IMR-90 (cell line): ENCODE measurements around the gene GMPPA. TPM values are rescaled to one million over a fixed set of nuclear protein-coding genes. Genes with fewer than 3 reads are reported as not detected.

Source experiments
- ATAC-seq: fragments of 200-7000 bp; cut with Tn5 transposase; 2 replicates; pipeline ENCODE4 v1.9.1; 2020; ENCODE audit warnings: low read depth, mild to moderate bottlenecking, moderate library complexity
- BruUV-seq: library from RNA; stranded (reverse); fragments of 400-500 nt; replicated peaks from 2 replicates; lab custom pipeline; 2021; lab: Mats Ljungman, UMichigan
- CTCF ChIA-PET: fragments of 300-600 bp; formaldehyde crosslinking; extraction: SDS; loops from one replicate; lab custom pipeline; 2021; ENCODE audit warnings: antibody characterized with exemption; lab: Yijun Ruan, JAX
- POLR2A ChIA-PET: fragments of 300-600 bp; sonication (Branson Sonifier 250); formaldehyde crosslinking; loops from one replicate; lab custom pipeline; 2022; ENCODE audit warnings: antibody characterized with exemption; ENCODE audit not compliant: unreplicated experiment; lab: Charles Lee
- DNase-seq: peaks from one replicate; pipeline ENCODE4 v3.0.0; 2013
- H2AFZ ChIP-seq: replicated peaks from 2 replicates; pipeline ENCODE3; 2013; ENCODE audit warnings: low read length, mild to moderate bottlenecking; ENCODE audit not compliant: poor library complexity
- H2AK5ac ChIP-seq: 2 replicates; pipeline ENCODE4 v1.6.1; 2013; ENCODE audit warnings: low read depth, low read length, inconsistent platforms
- H2AK9ac ChIP-seq: replicated peaks from 2 replicates; pipeline ENCODE3; 2013; ENCODE audit warnings: mild to moderate bottlenecking, low read depth, low read length, moderate library complexity; ENCODE audit not compliant: poor library complexity
- H2BK120ac ChIP-seq: 2 replicates; pipeline ENCODE4 v1.6.1; 2013; ENCODE audit warnings: low read depth, low read length, inconsistent platforms
- H2BK15ac ChIP-seq: 3 replicates; pipeline ENCODE4 v1.6.1; 2013; ENCODE audit warnings: low read depth, low read length, inconsistent platforms
- H2BK20ac ChIP-seq: 2 replicates; pipeline ENCODE4 v1.6.1; 2013; ENCODE audit warnings: low read depth, mild to moderate bottlenecking, inconsistent platforms, low read length, moderate library complexity
- H2BK5ac ChIP-seq: 2 replicates; pipeline ENCODE4 v1.6.1; 2013; ENCODE audit warnings: mild to moderate bottlenecking, low read depth, low read length, inconsistent platforms; ENCODE audit not compliant: poor library complexity, severe bottlenecking
- H3K14ac ChIP-seq: replicated peaks from 2 replicates; pipeline ENCODE4 v1.6.1; 2013; ENCODE audit warnings: low read depth, low read length, inconsistent platforms
- H3K18ac ChIP-seq: 2 replicates; pipeline ENCODE4 v1.6.1; 2013; ENCODE audit warnings: low read depth, low read length, control low read depth
- H3K23ac ChIP-seq: 2 replicates; pipeline ENCODE4 v1.6.1; 2013; ENCODE audit warnings: low read depth, low read length, inconsistent platforms
- H3K27ac ChIP-seq: 2 replicates; pipeline ENCODE4 v1.5.1; 2013; ENCODE audit warnings: mild to moderate bottlenecking, control low read depth, low read length; ENCODE audit not compliant: insufficient read depth
- H3K27me3 ChIP-seq: 2 replicates; pipeline ENCODE4 v1.6.1; 2013; ENCODE audit warnings: low read length; ENCODE audit not compliant: control insufficient read depth, insufficient read depth
- H3K36me3 ChIP-seq: 2 replicates; pipeline ENCODE4 v1.6.1; 2013; ENCODE audit warnings: low read length, mixed read lengths; ENCODE audit not compliant: control insufficient read depth, insufficient read depth
- H3K4ac ChIP-seq: 2 replicates; pipeline ENCODE4 v1.6.1; 2013; ENCODE audit warnings: low read depth, low read length, inconsistent platforms
- H3K4me1 ChIP-seq: 2 replicates; pipeline ENCODE4 v1.6.1; 2013; ENCODE audit warnings: low read length, mixed read lengths; ENCODE audit not compliant: control insufficient read depth, insufficient read depth
- H3K4me2 ChIP-seq: 2 replicates; pipeline ENCODE4 v1.6.1; 2013; ENCODE audit warnings: low read depth, mild to moderate bottlenecking, control low read depth, low read length, moderate library complexity
- H3K4me3 ChIP-seq: 2 replicates; pipeline ENCODE4 v1.5.1; 2013; ENCODE audit warnings: low read depth, mild to moderate bottlenecking, control low read depth, low read length, moderate library complexity; ENCODE audit not compliant: insufficient read depth
- H3K56ac ChIP-seq: 2 replicates; pipeline ENCODE4 v1.6.1; 2013; ENCODE audit warnings: low read length, inconsistent platforms; ENCODE audit not compliant: insufficient read depth; ENCODE audit errors: extremely low read depth
- H3K79me1 ChIP-seq, 2 experiments: 2 replicates each; pipeline ENCODE4 v1.6.1; 2013; ENCODE audit warnings: low read length in 2 of 2, inconsistent platforms in 1 of 2, low read depth in 1 of 2
- H3K9ac ChIP-seq: 2 replicates; pipeline ENCODE4 v1.6.1; 2013; ENCODE audit warnings: low read depth, low read length, control low read depth
- H3K9me1 ChIP-seq: 2 replicates; pipeline ENCODE4 v1.6.1; 2013; ENCODE audit warnings: low read length, inconsistent platforms; ENCODE audit not compliant: insufficient read depth
- H3K9me3 ChIP-seq: 2 replicates; pipeline ENCODE4 v1.6.1; 2013; ENCODE audit warnings: low read length; ENCODE audit not compliant: control insufficient read depth, insufficient read depth
- H4K20me1 ChIP-seq: 2 replicates; pipeline ENCODE4 v1.6.1; 2013; ENCODE audit warnings: low read length, inconsistent platforms; ENCODE audit not compliant: insufficient read depth
- H4K5ac ChIP-seq: 2 replicates; pipeline ENCODE4 v1.6.1; 2013; ENCODE audit warnings: mild to moderate bottlenecking, low read depth, low read length, control low read depth
- H4K8ac ChIP-seq, 2 experiments: 2 replicates each; pipeline ENCODE4 v1.6.1; 2013; ENCODE audit warnings: low read depth in 2 of 2, low read length in 2 of 2, control low read depth in 1 of 2, inconsistent platforms in 1 of 2
- H4K91ac ChIP-seq: 2 replicates; pipeline ENCODE4 v1.6.1; 2013; ENCODE audit warnings: low read depth, low read length, inconsistent platforms; ENCODE audit not compliant: insufficient read depth
- BHLHE40 ChIP-seq: fragments of 150-350 bp; IDR thresholded peaks from 2 replicates; pipeline ENCODE4 v1.6.1; 2016; ENCODE audit warnings: mild to moderate bottlenecking, low read depth, low read length
- CHD1 ChIP-seq: IDR thresholded peaks from 2 replicates; pipeline ENCODE4 v1.6.1; 2012; ENCODE audit warnings: low read depth, low read length, improper control_type of control experiment
- CTCF ChIP-seq: conservative IDR thresholded peaks from 2 replicates; pipeline ENCODE4 v1.5.1; 2012; ENCODE audit warnings: mild to moderate bottlenecking, low read depth, low read length, improper control_type of control experiment
- FOS ChIP-seq: fragments of 150-350 bp; IDR thresholded peaks from 2 replicates; pipeline ENCODE4 v1.6.1; 2016; ENCODE audit warnings: low read depth, low read length
- MAFK ChIP-seq: IDR thresholded peaks from 2 replicates; pipeline ENCODE4 v1.6.1; 2012; ENCODE audit warnings: low read depth, low read length, improper control_type of control experiment
- MAZ ChIP-seq: IDR thresholded peaks from 2 replicates; pipeline ENCODE4 v1.6.1; 2012; ENCODE audit warnings: low read depth, mild to moderate bottlenecking, low read length, improper control_type of control experiment, moderate library complexity, borderline replicate concordance
- MXI1 ChIP-seq: IDR thresholded peaks from 2 replicates; pipeline ENCODE4 v1.6.1; 2012; ENCODE audit warnings: low read depth, mild to moderate bottlenecking, low read length, moderate library complexity, borderline replicate concordance
- NFE2L2 ChIP-seq: fragments of 150-350 bp; IDR thresholded peaks from 2 replicates; pipeline ENCODE4 v1.6.1; 2016; ENCODE audit warnings: low read depth, mild to moderate bottlenecking, low read length
- POLR2A ChIP-seq: IDR thresholded peaks from 2 replicates; pipeline ENCODE4 v1.6.1; 2012; ENCODE audit warnings: mild to moderate bottlenecking, low read depth, low read length
- RAD21 ChIP-seq: IDR thresholded peaks from 2 replicates; pipeline ENCODE4 v1.6.1; 2012; ENCODE audit warnings: low read length, improper control_type of control experiment
- RCOR1 ChIP-seq: IDR thresholded peaks from 2 replicates; pipeline ENCODE4 v1.6.1; 2012; ENCODE audit warnings: mild to moderate bottlenecking, low read length, improper control_type of control experiment; ENCODE audit not compliant: insufficient replicate concordance
- USF2 ChIP-seq: fragments of 150-350 bp; IDR thresholded peaks from 2 replicates; pipeline ENCODE4 v1.6.1; 2017; ENCODE audit warnings: mild to moderate bottlenecking, antibody characterized with exemption, low read length, low read depth
- WGBS, 2 experiments: methylation state at CpG; one replicate each; pipeline versions ENCODE4 v1.1.5 to v1.1.7; 2013; ENCODE audit warnings: missing lambda C conversion rate in 2 of 2; ENCODE audit not compliant: insufficient read length in 1 of 2; ENCODE audit errors: extremely low coverage in 2 of 2; 5-methylcytosine and 5-hydroxymethylcytosine counted together
- dilution Hi-C: fragments of 300-500 bp; cut with HindIII; formaldehyde crosslinking; loops from one replicate; pipeline ENCODE4 v1.14.3; 2018; ENCODE audit warnings: low sequenced_read_pairs; ENCODE audit not compliant: unreplicated experiment
- in situ Hi-C: fragments of 300-500 bp; cut with MboI; formaldehyde crosslinking; loops from 3 replicates; pipeline ENCODE4 v1.14.3; 2019; ENCODE audit warnings: low sequenced_read_pairs, inconsistent platforms, mixed read lengths
- intact Hi-C: fragments of 100-400 bp; cut with micrococcal nuclease; formaldehyde crosslinking; loops from 2 replicates; pipeline ENCODE4 v1.10.0; 2022
- polyA plus RNA-seq, 3 experiments: library from polyadenylated mRNA; depleted of rRNA; stranded (reverse); fragments of >200 nt; gene quantifications; 2 replicates each; pipeline ENCODE4 v1.2.3, GENCODE V29; 2012; ENCODE audit warnings: low replicate concordance in 1 of 3
- total RNA-seq: library from RNA; depleted of rRNA; stranded (reverse); fragments of >200 nt; gene quantifications from 2 replicates; pipeline ENCODE4 v1.2.3, GENCODE V29; 2012
- TF ChIP-seq, protein P1 (sequence below): fragments of 150-350 bp; IDR thresholded peaks from 2 replicates; pipeline ENCODE4 v1.6.1; 2016; ENCODE audit warnings: low read depth, mild to moderate bottlenecking, low read length, moderate library complexity, borderline replicate concordance

GMPPA gene
- total and polyA plus RNA-seq, 2 of the 4 experiments (the other 2 are of a cell fraction) = 103 to 134 TPM

GRCh38 chr2:219543596-219544358, 45.1 kb downstream of the GMPPA start, which contains the start of the genes CHPF and TMEM198:
TSS of gene CHPF (minus strand) at chr2:219543809. CDS start at chr2:219543538, 271 bp downstream.
TSS of gene TMEM198 (plus strand) at chr2:219544028. CDS start at chr2:219544728, 700 bp downstream.
- H3K9me1 ChIP-seq = peaks cover 2% of the 10 kb centered on the region; the same call in 1 of the 2 replicates
- H3K9me3 ChIP-seq = no peaks in the 10 kb centered on the region
- no peak within 1 kb of the TSS for H2BK20ac ChIP-seq
- peak within 1 kb of the TSS; percentile 43; the same call in 1 of the 2 replicates for H2AK5ac ChIP-seq
- H3K14ac ChIP-seq = peak within 1 kb of the TSS; percentile 76
- dilution Hi-C loops (no loop called here), intact Hi-C loops (loop anchor here (2.0 kb wide), 1 partner anchor 53 kb away; the partner anchor contains the start of gene STK11IP), in situ Hi-C loops (no loop called here)
- CTCF ChIA-PET = interaction anchor here (1.3 kb wide), 1 partner anchor 16 kb away, joined by 8 read pairs; no protein-coding TSS in a partner anchor
- H3K4me3 ChIP-seq = peak within 1 kb of the TSS; percentile 86
- peak within 1 kb of the TSS; percentile 35; the same call in 1 of the 2 replicates for H3K4ac ChIP-seq
- peaks cover 25% of the 10 kb centered on the region for H4K20me1 ChIP-seq
- no peak within 1 kb of the TSS for H3K18ac ChIP-seq
- BruUV-seq = no TSS peak
- ATAC-seq (peak; percentile 89), DNase-seq (peak; percentile 97)
- peak within 1 kb of the TSS; percentile 81 for H3K9ac ChIP-seq
- H3K4me2 ChIP-seq = peak within 1 kb of the TSS; percentile 76
- H3K79me1 ChIP-seq = peaks cover 6 to 31% of the 10 kb centered on the region in 2 experiments; a peak in 3 of 4 replicates
- no peak within 1 kb of the TSS for H4K91ac ChIP-seq
- no peak within 1 kb of the TSS for H4K5ac ChIP-seq
- peak within 1 kb of the TSS; percentile 22 to 56; a peak in 2 of 4 replicates for H4K8ac ChIP-seq
- peak within 1 kb of the TSS; percentile 48 for H3K27ac ChIP-seq
- peaks cover 12% of the 10 kb centered on the region for H3K4me1 ChIP-seq
- peak within 1 kb of the TSS; percentile 97 for H2AFZ ChIP-seq
- 0% methylated on average over 44 of the region's 75 CpGs; no CpG with 5 or more reads in 1 of the 2 experiments for WGBS, 2 experiments
- no peak within 1 kb of the TSS for H3K56ac ChIP-seq
- peak within 1 kb of the TSS; percentile 73 for H2BK5ac ChIP-seq
- POLR2A ChIA-PET = no interaction called here
- H3K27me3 ChIP-seq = no peaks in the 10 kb centered on the region
- peak within 1 kb of the TSS; percentile 59 for H3K23ac ChIP-seq
- H3K36me3 ChIP-seq = peaks cover 26% of the 10 kb centered on the region
- H2BK15ac ChIP-seq = no peak within 1 kb of the TSS; the same call in 2 of the 3 replicates
- TF ChIP-seq MXI1 = peak; percentile 34; the same call in 1 of the 2 replicates
- TF ChIP-seq, protein P1, sequence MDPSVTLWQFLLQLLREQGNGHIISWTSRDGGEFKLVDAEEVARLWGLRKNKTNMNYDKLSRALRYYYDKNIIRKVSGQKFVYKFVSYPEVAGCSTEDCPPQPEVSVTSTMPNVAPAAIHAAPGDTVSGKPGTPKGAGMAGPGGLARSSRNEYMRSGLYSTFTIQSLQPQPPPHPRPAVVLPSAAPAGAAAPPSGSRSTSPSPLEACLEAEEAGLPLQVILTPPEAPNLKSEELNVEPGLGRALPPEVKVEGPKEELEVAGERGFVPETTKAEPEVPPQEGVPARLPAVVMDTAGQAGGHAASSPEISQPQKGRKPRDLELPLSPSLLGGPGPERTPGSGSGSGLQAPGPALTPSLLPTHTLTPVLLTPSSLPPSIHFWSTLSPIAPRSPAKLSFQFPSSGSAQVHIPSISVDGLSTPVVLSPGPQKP = peak; percentile 64; the same call in 1 of the 2 replicates
- TF ChIP-seq RCOR1 = no peak
- TF ChIP-seq BHLHE40 = peak; percentile 50; the same call in 1 of the 2 replicates
- TF ChIP-seq CHD1 = no peak
- no peak for TF ChIP-seq RAD21
- TF ChIP-seq USF2 = no peak
- no peak for TF ChIP-seq FOS
- TF ChIP-seq POLR2A = peak; percentile 75
- peak; percentile 99 for TF ChIP-seq MAZ
- no peak for TF ChIP-seq MAFK
- 0 out of 2 replicates have a peak, but pooled peaks have one; percentile 0 for TF ChIP-seq CTCF
- TF ChIP-seq NFE2L2 = no peak
- 0 out of 2 replicates have a peak within 1 kb of the TSS, but pooled peaks have one; percentile 32 for H2BK120ac ChIP-seq
- peak within 1 kb of the TSS; percentile 91 for H2AK9ac ChIP-seq
